Left ventricle myocardium superior (tissue), 1 donor: Measurements from ENCODE around the gene PFKL. TPM values are rescaled to one million over a fixed set of nuclear protein-coding genes. Genes with fewer than 3 reads are reported as not detected.
"Not testable (repeated sequence)": the region's sequence is repeated elsewhere in the genome, so short reads cannot be mapped to it uniquely, and the experiment has no call there.

ENCODE experiments used
- ATAC-seq: fragments of 200-7000 bp; cut with Tn5 transposase; one replicate; pipeline ENCODE4 v1.9.1; 2020; ENCODE audit warnings: mild to moderate bottlenecking, moderate library complexity
- DNase-seq: peaks from one replicate; pipeline ENCODE4 v3.0.0-alpha.2; 2020
- intact Hi-C: fragments of 100-400 bp; cut with micrococcal nuclease; formaldehyde crosslinking; loops from one replicate; pipeline ENCODE4 v1.11.0; 2022
- total RNA-seq: library from RNA; stranded (reverse); fragmentation: NEBNext Ultra II Directional; extraction: Animal tissue kit (Norgen Biotek cat#: 25700); gene quantifications from one replicate; pipeline ENCODE4 v1.2.1, GENCODE V29; 2021
- donor health status: DM: no; HTN: yes; CAD: no; lungs with severe emphysema.

Gene PFKL
- total RNA-seq, 1 donor from 2014 or later = 46.1 TPM

DNA sequence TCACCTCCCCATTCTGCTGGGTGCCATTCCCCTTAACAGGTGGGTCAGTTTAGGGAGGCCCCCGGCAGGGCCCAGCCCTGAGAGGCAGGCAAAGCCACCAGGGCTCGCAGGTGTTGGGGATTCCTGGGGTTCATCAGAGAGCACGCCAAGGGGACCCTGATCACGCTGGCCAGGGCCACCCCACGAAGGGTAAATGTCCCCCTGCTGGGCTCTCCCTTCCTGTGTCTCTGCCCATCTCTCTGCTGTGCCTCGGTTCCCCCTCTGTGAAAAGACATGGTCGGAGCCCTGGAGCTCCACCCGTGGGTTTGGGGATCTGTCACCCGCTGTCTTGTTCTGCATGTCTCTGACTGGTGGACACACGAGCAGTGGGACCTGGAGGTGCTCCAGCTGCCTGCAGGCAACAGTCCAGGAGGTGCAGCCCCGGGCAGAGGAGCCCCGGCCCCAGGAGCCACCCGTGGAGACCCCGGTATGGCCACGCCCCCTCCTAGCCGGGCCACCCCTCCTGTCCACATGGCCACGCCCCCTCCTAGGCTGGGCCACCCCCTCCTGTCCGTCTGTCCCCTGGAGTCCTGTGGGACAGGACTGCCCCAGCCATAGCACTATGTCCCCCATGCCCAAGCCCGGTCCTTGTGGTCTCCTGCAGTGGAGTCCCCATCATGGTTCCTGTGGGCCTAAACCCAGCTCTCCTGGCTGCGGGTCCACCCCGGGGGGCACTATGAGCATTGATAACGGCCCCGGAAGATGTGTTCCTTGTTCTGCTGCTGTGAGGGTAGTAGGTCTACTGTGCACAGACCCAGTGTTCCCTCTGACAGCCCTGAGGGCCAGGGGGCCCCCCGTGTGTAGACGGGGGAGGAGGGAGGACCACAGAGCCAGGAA, 7.7 kb upstream of the PFKL start:
- intact Hi-C loops = no loop called here
- DNase-seq (no peak), ATAC-seq (no peak)

- ATAC-seq (no peak), DNase-seq (no peak)
- intact Hi-C loops = no loop called here
Measured at GRCh38 chr21:44292812-44293195, 7.0 kb upstream of the PFKL start.

- ATAC-seq (no peak), DNase-seq (no peak)
- intact Hi-C loops = no loop called here
Measured at GRCh38 chr21:44293551-44294231, 6.2 kb upstream of the PFKL start.

DNA sequence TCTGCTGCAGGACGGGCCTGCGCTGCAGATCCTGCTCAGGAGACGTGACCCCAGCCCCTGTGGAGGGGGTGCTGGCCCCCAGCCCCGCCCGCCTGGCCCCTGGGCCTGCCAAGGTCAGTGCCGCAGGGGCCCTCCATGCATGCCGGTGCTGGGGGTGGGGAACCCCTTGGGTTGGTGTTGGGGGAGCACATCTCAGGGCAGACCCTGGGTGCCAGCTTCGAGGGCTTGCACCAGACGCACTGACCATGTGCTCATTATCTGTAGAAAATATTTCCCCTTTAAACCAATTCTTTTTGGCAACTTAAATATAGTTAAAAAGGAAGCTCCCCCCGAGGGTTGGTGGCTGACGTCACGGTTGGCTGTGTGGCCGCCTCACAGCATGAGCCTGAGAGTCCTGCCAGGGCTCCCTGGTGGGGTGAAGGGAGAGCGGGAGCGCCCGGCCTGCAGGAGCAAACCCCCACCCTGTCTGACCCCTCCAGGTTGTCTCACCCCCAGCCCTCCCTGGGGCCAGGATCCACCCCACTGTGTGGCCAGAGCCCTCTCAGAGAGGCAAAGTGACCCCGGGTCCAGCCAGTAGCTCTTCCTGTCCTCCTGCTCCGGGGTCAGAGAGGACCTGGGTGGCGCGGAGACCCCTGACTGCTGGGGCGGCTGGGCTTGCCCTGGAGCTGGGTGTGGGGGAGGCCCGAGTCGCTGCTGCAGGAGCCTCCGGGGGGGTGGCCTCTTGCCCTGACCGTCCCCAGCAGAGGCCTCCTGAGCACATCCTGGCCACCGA, 5.3 kb upstream of the PFKL start:
- ATAC-seq (peak; percentile 67), DNase-seq (peak; percentile 93)
- intact Hi-C loops = no loop called here

DNA sequence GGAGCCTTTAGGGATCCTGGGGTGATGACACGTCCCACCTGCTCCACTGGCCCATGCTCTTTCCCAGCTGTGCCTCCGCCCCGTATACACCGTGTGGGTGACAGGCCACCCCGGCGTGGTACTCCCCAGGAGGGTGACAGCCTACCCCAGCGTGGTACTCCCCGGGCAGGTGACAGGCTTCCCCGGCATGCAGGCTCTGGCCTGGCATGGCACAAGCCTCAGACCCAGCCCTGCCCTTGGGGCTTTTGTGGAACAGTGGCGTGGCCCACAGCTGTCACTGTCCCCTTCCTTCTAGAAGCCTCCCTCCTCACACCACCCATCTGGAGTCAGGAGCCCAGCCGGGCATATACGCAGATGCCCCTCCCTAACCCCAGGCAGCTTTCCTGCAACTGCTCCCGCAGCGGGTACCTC, 4.7 kb upstream of the PFKL start:
- intact Hi-C loops = no loop called here
- ATAC-seq (peak; percentile 60), DNase-seq (peak; percentile 73)

GRCh38 chr21:44295646-44296045, 4.2 kb upstream of the PFKL start:
- no peak for ATAC-seq
- intact Hi-C loops = no loop called here
- no peak for DNase-seq

GRCh38 chr21:44296103-44296519, 3.7 kb upstream of the PFKL start:
- no peak for ATAC-seq
- DNase-seq = no peak
- intact Hi-C loops = no loop called here

GRCh38 chr21:44296916-44297315, 2.9 kb upstream of the PFKL start:
- no peak for ATAC-seq
- no peak for DNase-seq
- intact Hi-C loops = no loop called here

- DNase-seq = peak; percentile 92
- peak; percentile 46 for ATAC-seq
- intact Hi-C loops = no loop called here
Measured at GRCh38 chr21:44297525-44298290, 2.1 kb upstream of the PFKL start.

DNA sequence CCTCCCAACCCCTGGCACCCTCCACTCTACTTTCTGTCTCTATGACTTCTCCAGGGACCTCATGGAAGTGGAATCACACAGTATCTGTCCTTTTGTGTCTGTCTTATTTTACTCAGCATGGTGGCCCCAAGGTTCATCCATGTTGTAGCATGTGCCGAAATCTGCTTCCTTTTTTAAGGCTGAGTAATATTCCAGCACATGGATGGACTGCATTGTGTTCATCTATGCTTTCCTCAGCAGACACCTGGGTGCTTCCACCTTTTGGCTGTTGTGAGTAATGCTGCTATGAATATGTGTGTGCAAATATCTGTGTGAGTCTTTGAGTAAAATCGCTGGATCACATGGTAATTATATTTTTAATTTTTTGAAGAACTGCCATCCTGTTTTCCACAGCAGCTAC, 1.6 kb upstream of the PFKL start:
- intact Hi-C loops = no loop called here
- DNase-seq (no peak), ATAC-seq (no peak)

GRCh38 chr21:44299085-44299457, 782 bp upstream of the PFKL start:
- intact Hi-C loops = no loop called here
- no peak for DNase-seq
- ATAC-seq = no peak

GRCh38 chr21:44300262-44300959, 558 bp downstream of the PFKL start:
- DNase-seq (peak; percentile 88), ATAC-seq (peak; percentile 61)
- intact Hi-C loops = no loop called here

DNA sequence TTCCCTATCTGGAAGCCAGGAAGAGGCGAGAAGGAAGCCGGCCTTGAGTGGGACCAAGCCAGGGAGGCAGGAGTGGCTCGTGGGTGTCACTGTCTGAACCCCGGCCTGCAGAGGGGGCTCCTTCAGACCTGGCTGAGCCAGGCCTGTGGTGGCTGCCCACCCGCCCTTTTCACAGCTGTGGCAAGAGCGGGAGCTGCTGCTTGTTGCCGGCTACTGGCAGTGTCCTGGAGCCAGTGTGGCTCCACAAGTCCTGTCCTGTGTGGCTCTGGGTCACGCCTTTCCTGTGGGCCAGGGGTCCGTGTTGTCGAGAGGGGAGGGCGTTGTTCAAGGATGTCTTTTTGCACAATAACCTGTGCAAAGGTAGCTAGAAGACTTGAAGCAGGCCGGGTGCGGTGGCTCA, 1.3 kb downstream of the PFKL start:
- DNase-seq (no peak), ATAC-seq (no peak)
- intact Hi-C loops = no loop called here

GRCh38 chr21:44301961-44302406, 2.1 kb downstream of the PFKL start:
- ATAC-seq (no peak), DNase-seq (no peak)
- intact Hi-C loops = no loop called here

GRCh38 chr21:44302573-44303401, 2.9 kb downstream of the PFKL start:
- intact Hi-C loops = not testable (repeated sequence)

GRCh38 chr21:44303490-44303981, 3.7 kb downstream of the PFKL start:
- ATAC-seq (no peak), DNase-seq (no peak)
- intact Hi-C loops = no loop called here

More at GRCh38 chr21:44302573-44303401, 2.9 kb downstream of the PFKL start:
- ATAC-seq, DNase-seq: not testable (repeated sequence)

DNA sequence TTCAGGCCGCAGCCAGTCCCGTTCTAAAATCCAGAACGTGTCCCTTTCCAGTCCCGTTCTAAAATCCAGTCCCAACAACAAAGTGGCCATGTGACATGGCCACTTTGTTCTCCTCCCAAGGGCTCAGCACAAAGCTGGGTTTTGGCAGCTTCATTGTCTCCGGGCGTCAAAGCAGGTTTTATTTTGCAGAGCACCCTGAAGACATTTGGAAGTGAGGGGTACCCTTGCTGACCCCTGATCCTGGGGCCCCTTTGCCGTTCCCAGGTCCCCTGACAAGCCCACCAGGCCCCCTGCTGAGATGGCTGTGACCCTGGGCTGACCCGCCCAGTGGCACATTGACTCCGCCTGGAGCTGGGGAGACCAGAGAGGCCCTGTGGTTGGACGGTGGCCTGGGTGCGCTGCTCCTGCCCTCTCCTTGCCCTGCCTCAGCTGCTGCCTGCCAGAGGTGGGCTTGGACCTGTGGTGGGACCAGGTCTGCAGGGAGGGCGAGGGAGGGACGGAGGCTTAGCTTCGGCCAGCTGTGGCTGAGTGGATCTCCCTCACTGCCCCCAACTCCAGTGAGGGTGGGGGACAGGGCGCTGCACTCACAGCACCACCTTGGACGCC, 4.3 kb downstream of the PFKL start:
- ATAC-seq (no peak), DNase-seq (no peak)
- intact Hi-C loops = no loop called here
